ENCODE results near the gene COL27A1.

DNA sequence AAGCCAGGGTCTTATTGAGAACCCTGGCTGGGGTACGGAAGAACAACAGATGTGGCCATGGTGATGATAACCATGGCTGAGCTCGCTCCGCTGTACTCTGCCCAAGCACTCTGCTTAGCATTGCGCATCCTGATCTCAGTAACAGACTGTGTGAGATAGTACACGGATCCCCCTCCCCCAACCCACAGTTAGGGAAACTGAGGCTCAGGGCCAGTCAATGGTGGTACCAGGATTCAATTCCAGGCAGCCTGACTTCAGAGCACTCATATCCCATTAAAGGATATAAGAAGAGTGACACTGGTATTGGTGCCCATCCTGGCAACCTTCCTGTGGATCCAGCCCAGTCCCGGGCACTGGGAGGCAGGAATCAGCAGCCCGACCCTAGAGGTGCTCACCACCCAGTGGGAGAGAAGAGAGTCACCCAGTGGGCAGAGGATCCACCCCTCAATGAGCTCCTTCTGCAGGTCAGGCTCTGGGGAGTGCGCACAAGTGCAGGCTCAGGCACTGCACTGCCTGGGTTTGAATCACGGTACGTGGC lies 29.8 kb upstream of the COL27A1 start:
- TF ChIP-seq, protein P1, sequence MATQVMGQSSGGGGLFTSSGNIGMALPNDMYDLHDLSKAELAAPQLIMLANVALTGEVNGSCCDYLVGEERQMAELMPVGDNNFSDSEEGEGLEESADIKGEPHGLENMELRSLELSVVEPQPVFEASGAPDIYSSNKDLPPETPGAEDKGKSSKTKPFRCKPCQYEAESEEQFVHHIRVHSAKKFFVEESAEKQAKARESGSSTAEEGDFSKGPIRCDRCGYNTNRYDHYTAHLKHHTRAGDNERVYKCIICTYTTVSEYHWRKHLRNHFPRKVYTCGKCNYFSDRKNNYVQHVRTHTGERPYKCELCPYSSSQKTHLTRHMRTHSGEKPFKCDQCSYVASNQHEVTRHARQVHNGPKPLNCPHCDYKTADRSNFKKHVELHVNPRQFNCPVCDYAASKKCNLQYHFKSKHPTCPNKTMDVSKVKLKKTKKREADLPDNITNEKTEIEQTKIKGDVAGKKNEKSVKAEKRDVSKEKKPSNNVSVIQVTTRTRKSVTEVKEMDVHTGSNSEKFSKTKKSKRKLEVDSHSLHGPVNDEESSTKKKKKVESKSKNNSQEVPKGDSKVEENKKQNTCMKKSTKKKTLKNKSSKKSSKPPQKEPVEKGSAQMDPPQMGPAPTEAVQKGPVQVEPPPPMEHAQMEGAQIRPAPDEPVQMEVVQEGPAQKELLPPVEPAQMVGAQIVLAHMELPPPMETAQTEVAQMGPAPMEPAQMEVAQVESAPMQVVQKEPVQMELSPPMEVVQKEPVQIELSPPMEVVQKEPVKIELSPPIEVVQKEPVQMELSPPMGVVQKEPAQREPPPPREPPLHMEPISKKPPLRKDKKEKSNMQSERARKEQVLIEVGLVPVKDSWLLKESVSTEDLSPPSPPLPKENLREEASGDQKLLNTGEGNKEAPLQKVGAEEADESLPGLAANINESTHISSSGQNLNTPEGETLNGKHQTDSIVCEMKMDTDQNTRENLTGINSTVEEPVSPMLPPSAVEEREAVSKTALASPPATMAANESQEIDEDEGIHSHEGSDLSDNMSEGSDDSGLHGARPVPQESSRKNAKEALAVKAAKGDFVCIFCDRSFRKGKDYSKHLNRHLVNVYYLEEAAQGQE (IDR thresholded peaks at IDR 0.05; ENCODE audit: insufficient read depth in 1 of 2, low read depth in 2 of 2, low read length in 2 of 2): no peak
- TF ChIP-seq POLR2AphosphoS5 (IDR thresholded peaks at IDR 0.05; ENCODE audit: low read depth, low read length): no peak
- no peak for TF ChIP-seq SIN3A (IDR thresholded peaks at IDR 0.05; ENCODE audit: borderline replicate concordance, insufficient read depth, low read length)
- no peak for TF ChIP-seq TAF1 (IDR thresholded peaks at IDR 0.05; ENCODE audit: borderline replicate concordance, insufficient read depth, low read length)
- no peak for TF ChIP-seq FOXP2 (optimal IDR thresholded peaks at IDR 0.05; ENCODE audit: borderline replicate concordance, extremely low read depth, extremely low read length, insufficient read depth)
